Ovary (tissue), 3 donors: ENCODE measurements around the gene OR4D1.

Source experiments
- CTCF ChIP-seq, 3 donors: fragments of 450-650 bp in 2 of 3; fragments of 200-600 bp in 1 of 3; IDR thresholded peaks; one replicate each; pipeline versions ENCODE4 v1.5.1 to v1.8.0; 2016 to 2022; ENCODE audit warnings: antibody characterized with exemption in 3 of 3, mild to moderate bottlenecking in 1 of 3
- POLR2A ChIP-seq: fragments of 450-650 bp; IDR thresholded peaks from one replicate; pipeline ENCODE4 v1.6.1; 2017; ENCODE audit warnings: antibody characterized with exemption, mild to moderate bottlenecking, moderate library complexity
- donor health status: DM: no; HTN: no; CAD: no.

GRCh38 chr17:58147930-58148434 lies at the start of gene OR4D1:
- TF ChIP-seq CTCF (IDR thresholded peaks at IDR 0.05): no peak
- no peak for TF ChIP-seq POLR2A
